GM15510 (cell line): ENCODE results near the gene TBX4.

Source experiments
- POLR2A ChIP-seq: IDR thresholded peaks from 3 replicates; pipeline ENCODE4 v1.6.1; 2011; ENCODE audit warnings: borderline replicate concordance; ENCODE audit not compliant: insufficient read length; ENCODE audit errors: extremely low read depth

Gene TBX4

DNA sequence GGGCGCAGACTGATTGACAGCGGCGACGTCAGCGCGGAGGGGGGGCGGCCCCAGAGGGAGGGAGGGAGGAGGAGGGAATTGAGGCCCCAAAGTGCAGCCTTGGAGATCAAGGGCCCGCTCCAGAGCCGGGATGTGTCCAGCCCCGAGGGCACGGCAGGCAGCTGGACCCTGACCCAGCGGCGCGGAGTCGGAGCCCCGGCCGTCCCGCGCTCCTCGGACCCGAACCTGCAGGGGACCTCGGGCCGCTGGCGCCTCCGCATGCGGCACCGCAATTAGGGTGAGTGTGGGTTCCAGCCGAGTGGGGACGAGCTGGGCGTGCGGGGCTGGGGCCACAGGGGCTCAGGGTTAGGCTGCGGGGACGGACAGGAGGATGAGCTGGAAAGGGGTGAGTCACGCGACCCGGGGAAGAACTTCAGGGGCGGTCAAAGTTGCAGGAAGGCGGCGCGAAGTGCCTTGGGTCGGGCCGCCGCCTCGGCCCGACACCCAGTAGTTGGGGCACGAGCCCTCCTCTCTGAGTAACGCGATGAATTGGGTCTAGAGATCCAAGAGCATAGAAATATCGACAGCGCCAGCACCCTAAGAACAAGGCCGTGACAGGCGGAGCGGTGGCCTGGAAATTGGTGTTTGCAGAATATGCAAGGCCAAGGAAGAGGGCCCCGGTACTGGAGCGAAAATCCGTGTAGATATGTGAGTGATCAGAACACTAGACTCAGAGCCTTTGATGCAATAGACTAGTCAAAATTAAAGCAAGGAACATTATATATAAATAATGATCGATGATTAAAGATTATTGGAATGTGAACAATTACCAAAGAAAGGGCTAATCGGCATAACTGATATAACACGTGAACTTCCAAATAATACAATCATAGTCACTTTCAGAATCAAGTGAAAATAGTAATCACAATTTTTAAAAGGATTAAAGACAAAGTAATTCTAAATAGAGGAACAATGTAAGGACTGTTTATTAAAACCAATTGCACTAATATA lies at the start of gene TBX4:
Gene TBX4, plus strand, starts transcription at position 122 of the 990 bp plus-strand sequence. CDS start 4,069 bp downstream, outside the sequence.
- TF ChIP-seq POLR2A = no peak

DNA sequence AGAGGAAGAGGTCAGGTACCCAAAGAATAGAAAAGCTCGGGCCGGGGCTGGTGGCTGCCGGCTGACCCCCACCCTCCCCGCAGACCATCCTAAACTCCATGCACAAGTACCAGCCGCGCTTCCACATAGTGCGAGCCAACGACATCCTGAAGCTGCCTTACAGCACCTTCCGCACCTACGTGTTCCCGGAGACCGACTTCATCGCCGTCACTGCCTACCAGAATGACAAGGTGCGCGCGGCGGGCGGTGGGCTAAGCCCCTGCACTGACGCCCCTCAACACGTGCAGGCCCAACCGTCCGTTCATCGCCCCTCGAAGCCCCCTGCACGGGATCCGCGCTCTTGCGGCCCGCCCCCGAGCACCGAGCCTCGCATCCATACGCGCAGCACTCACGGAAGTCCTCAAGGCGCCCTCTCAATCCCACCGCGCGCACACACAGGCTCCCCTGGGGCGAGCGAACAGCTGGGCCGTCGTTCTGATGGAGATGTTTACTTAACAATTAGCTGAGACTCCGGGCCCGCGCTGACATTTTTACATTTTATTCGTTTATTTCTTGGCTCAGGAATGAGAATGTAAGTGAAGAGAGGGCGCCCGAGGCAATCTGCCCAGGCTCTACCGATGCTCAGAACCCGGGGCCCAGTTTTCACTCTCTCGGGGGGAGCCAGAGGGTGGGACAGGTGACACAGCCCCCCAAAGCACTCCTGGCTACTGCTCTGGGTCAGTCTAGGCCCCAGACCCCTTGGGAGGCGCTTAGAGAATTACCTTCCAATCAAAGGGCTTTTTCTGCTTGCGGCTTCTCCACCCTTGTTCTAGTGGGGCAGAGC lies 49.0 kb upstream of the TBX4 start:
- no peak for TF ChIP-seq POLR2A

DNA sequence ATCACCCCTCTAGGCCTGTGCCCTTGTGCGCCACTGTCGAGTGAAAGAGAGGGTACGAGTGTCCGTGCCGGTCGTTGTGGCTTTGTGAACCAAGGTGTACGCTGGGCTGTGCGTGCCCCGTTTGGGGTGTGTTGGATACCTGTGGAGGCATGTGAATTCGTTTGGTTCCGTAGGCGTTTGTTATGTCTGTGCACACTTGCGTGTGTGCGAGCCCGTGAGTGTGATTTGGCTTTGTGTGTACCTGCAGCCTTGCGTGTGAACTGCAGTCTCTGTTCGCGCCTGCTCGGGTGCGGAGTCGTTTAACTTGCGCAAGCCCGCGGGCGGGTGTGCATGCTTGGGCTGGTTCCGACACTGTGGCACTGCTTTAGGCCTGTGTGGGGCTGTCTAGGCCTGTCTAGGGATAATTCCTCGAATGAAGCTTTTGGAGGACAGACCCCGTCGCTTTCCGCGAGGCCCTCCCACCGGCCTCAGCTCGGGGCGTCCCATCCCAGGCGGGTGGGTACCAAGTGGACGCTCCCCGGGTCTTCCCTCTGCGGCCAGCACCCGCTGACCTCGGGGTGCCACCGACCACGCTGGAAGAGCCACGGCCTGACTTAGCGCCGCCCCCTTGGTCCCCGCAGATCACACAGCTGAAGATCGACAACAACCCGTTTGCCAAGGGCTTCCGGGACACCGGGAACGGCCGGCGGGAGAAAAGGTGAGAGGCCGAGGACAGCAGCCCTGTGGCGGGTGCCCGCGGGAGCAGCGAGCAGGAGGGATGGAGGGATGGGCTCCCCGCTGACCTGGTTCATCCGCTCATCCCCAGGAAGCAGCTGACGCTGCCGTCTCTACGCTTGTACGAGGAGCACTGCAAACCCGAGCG lies 48.2 kb upstream of the TBX4 start:
- TF ChIP-seq POLR2A = no peak

DNA sequence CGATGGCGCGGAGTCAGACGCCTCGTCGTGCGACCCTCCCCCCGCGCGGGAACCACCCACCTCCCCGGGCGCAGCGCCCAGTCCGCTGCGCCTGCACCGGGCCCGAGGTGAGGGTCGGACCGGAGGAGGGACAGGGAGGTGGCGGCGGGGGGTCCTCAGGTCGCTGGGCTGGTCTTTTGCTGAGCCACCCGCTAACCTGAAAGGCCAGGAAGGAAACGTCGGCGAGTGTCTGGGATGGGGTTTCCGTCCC lies 47.6 kb upstream of the TBX4 start:
- TF ChIP-seq POLR2A = no peak

DNA sequence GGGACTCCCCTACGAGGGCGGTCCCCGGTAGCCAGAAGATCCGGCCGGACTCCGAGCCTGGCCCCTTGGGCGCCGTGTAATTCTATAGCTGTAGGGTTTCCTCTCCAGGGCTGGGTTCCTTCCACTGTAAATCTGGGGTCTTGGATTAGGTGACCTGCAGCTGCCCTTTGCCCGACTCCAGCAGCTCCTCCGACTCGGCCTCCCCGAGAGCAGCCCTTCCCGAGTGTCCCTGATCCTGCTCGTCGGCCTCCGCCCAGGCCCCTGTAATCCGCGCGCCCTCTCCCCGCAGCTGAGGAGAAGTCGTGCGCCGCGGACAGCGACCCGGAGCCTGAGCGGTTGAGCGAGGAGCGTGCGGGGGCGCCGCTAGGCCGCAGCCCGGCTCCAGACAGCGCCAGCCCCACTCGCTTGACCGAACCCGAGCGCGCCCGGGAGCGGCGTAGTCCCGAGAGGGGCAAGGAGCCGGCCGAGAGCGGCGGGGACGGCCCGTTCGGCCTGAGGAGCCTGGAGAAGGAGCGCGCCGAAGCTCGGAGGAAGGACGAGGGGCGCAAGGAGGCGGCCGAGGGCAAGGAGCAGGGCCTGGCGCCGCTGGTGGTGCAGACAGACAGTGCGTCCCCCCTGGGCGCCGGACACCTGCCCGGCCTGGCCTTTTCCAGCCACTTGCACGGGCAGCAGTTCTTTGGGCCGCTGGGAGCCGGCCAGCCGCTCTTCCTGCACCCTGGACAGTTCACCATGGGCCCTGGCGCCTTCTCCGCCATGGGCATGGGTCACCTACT lies 47.1 kb upstream of the TBX4 start:
- TF ChIP-seq POLR2A = no peak

DNA sequence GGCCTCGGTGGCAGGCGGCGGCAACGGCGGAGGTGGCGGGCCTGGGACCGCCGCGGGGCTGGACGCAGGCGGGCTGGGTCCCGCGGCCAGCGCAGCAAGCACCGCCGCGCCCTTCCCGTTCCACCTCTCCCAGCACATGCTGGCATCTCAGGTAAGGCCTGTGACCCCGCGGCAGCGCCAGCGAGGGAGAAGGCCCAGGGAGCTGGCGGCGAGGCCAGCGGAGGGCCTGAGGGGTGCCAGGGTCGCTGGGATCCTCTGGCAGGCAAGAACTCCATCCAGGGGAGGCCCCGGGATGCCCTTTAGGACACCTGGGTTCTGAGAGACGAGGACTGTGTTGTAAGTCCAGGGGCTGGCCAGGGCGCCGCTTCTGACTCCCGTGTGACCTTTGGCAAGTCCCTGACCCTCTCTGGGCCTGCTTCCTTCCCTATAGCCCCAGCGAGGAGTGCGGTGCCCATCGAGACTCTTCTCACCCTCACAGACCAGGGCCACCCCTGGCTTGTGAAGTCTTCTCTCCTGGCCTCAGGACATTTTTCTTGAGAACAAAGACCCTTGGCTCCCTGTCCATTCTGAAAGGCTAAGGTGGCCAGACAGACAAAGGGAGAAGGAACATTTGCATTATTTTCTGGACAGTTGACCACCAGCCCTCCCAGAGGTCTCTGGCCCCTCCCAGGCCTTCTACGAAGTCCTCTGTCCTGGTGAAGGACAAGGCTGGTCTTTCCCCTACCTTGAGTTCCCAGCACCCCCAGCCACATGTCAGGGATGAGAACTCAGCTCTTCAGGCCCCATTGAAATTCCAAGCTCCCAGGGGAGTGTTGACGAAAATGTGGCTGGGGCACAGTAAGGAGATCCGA lies 46.3 kb upstream of the TBX4 start:
- no peak for TF ChIP-seq POLR2A

DNA sequence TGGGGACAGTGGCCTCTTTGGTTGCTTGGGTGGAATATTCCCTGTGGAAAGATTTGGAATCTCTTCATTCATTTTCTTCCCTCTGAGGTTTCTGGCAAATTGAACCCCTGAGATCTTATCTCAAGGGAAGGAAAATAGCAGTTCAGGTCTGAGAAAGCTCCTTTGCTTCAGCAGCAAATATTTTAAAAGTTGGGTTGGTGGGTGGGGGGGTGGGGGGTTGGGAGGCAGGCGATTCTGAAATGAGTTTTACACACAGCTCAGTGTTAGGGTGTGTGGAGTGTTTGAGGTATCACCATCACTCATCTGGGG lies 45.7 kb upstream of the TBX4 start:
- no peak for TF ChIP-seq POLR2A

DNA sequence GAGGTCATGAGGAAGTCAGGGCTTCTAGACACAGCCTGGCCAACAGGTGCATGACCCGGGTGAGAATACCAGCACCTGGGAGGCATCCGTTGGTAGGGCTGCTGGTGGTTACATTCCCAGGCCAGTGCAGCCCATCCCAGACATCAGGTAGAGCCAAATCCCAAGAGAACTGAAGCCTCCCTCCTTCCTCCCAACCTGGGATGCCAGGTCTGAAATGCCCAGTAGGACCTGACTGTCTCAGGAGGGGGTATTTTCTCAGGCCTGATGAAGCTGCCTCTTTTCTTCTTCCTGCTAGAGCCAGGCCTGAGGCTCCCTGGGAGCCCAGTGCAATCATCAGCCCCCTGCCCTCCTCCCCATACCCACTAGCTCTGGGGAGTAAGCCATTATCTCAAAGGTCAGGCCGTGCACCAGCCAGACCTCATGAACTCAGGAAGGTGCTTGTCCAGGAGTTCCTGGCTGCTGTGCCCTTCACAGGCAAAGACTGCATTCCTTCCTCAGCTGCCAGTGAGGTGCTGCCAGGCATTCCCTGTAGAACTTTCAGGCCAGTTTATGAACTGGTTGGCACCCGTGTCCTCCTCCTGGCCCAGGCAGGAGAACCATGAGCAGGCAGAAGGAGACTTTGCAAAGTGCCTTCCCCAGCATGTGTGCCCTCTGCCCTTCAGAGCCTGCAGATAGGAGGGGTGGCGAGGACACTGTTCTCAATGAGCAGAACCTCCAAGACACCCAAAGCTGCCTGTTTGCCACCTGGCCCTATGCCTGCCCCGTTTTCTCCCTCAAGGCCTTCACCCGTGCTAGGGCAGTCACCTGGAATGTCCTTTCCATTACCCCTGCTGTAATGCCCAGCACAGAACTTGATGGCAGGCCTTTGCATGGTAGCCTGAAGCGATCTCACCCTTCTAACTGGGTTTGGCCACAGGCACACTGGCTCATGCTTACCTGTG lies 45.0 kb upstream of the TBX4 start:
- no peak for TF ChIP-seq POLR2A

DNA sequence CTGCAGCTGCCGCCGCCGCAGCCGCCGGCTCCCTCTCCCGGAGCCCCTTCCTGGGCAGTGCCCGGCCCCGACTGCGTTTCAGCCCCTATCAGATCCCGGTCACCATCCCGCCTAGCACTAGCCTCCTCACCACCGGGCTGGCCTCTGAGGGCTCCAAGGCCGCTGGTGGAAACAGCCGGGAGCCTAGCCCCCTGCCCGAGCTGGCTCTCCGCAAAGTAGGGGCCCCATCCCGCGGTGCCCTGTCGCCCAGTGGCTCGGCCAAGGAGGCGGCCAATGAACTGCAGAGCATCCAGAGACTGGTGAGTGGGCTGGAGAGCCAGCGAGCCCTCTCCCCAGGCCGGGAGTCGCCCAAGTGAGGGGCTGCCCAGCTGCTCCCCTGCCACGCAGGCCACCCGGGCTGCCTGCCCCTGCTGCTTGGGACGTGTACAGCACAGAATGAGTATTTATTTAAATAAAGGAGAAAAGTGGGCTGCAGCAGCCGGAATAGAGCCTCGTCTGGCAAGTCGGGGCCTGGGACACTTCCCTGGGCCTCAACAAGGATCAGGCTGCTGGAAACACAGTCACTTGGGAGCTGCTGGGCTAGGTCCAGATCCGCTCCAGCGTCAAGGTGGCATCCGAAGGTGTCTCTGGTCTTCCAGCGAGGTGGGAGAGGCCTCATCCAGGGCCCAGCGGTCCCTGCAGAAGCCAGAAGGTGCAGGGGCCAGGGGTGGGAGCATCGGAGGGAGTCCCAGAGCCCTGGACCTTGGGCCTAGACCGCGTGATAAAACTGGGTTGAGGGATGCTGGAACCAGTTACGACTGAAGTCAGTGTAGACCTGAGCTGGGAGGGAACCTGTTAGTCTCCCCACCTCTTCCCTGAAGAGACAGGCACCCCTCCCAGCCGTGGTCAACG lies 43.8 kb upstream of the TBX4 start:
- no peak for TF ChIP-seq POLR2A

DNA sequence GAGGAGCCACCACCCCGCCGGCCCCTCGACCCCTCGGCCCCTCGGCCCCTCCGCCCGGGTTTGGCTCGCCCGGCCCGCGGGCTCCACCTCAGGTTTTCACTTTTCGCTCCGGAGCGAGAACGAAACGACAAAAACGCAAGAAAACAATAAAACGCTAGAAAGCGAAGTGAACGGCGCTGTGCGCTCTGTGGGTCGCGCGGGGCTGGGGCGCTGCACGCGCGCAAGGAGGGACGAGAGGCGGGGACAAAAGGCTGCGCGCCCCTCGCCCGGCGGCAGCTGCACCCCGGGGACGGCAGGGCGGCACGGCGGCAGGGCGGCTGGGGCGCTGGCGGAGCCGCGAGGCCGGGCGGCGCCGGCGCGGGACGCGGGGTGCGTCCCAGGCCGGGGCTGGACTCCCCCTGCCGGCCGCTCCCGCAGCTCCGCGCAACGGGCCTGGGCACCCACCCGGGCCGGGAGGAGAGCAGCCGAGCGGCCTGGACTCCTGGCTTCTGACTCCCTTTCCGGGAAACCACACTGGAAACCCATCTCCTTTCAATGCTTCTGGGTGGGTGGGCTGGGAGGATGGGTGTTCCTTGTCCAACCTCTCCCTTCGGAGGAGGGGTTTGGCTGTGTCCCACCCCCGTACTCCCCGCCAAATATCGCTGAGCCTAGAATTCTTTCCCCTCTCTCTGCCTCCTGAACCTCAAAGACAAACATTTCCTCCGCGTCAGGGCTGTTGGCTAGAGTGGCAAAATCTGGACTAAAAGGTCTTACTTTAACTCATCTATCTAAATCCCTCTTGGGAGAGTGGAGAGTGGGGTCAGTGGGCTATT lies 42.7 kb upstream of the TBX4 start:
- TF ChIP-seq POLR2A = no peak
